ENCODE data around the gene RAPGEF1. TPM values are rescaled to one million over a fixed set of nuclear protein-coding genes. Genes with fewer than 3 reads are reported as not detected.

RAPGEF1 gene
- total RNA-seq, 1 experiment from 2014 or later = 61.5 TPM

DNA sequence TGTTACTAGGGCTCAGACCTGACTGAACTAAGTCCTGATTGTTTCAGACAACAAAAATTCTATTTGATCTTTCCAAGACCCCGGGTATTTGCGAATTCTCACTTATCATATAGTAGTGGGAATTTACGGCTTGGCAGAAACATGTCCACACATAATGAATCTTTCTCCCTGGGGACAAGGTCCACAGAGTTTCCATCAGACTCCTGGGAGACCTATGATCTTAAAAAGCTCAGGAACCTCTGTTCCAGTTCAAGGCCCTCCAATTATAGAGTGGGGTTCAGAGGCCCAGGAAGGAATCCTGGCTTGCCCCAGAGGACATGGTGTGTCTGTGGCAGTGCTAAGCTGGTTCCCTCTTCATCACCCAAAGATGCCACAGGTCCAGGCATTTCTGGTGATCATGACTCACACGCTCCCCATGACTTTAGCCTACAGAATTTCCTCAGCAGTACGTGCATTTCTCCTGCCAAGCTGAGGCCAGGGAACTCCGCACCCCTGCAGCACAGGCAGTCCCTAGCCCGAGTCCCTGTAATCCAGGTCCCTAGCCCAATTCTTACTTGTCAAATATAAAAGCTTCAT, 12.6 kb downstream of the RAPGEF1 start:
- BruUV-seq (replicated peaks) = no TSS peak
- no peaks in the 10 kb centered on the region for H3K9me3 ChIP-seq (ENCODE audit: low read depth, low read length, poor library complexity, severe bottlenecking)
- no peaks in the 10 kb centered on the region for H3K27me3 ChIP-seq (replicated peaks; ENCODE audit: insufficient read depth, low read depth, low read length, poor library complexity)
- no peak for DNase-seq (ENCODE audit: low spot score)
- ChIA-PET CTCF (interaction anchor here (0.7 kb wide), 1 partner anchor 150 kb away, joined by 3 read pairs; no protein-coding TSS in a partner anchor), POLR2A (ENCODE audit: low non-redundant PET) (no interaction called here)
- H3K4me1 ChIP-seq (ENCODE audit: insufficient read depth, low read length, poor library complexity, severe bottlenecking) = peaks cover 32% of the 10 kb centered on the region
- no peak overlapping the region for H3K27ac ChIP-seq (ENCODE audit: low read depth, low read length, poor library complexity, severe bottlenecking)
- TF ChIP-seq, protein P1, sequence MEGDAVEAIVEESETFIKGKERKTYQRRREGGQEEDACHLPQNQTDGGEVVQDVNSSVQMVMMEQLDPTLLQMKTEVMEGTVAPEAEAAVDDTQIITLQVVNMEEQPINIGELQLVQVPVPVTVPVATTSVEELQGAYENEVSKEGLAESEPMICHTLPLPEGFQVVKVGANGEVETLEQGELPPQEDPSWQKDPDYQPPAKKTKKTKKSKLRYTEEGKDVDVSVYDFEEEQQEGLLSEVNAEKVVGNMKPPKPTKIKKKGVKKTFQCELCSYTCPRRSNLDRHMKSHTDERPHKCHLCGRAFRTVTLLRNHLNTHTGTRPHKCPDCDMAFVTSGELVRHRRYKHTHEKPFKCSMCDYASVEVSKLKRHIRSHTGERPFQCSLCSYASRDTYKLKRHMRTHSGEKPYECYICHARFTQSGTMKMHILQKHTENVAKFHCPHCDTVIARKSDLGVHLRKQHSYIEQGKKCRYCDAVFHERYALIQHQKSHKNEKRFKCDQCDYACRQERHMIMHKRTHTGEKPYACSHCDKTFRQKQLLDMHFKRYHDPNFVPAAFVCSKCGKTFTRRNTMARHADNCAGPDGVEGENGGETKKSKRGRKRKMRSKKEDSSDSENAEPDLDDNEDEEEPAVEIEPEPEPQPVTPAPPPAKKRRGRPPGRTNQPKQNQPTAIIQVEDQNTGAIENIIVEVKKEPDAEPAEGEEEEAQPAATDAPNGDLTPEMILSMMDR (conservative IDR thresholded peaks at IDR 0.05; ENCODE audit: low read depth, low read length) = no peak
- TF ChIP-seq EZH2 (IDR thresholded peaks at IDR 0.05; ENCODE audit: borderline replicate concordance, low read depth, low read length, poor library complexity, severe bottlenecking) = no peak
- no peaks in the 10 kb centered on the region for H3K36me3 ChIP-seq (ENCODE audit: insufficient read depth, low read length, poor library complexity, severe bottlenecking)
- no peak overlapping the region for H3K4me3 ChIP-seq (ENCODE audit: low read depth, low read length, poor library complexity, severe bottlenecking)
- intact Hi-C loops (cut with micrococcal nuclease; ENCODE audit: unreplicated experiment) = no loop called here

DNA sequence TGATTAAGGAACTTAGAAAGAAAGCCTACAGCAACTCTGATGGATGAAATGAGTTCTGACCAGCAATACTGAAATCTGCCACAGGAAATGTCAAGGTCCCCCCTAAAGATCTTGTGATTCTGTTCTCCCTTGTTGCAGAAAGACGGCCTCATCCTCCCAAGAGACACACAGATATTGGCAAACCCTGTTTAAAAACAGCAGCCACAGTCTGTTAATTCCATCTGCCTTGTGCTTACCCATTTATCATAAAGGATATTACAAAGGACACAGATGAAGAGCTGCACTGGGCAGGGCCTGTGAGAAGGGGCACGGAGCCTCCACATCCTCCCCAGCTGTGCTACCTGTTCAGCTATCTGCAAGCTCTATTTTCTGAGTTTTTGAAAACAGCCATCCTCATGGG, 15.2 kb downstream of the RAPGEF1 start:
- Histone ChIP-seq H3K36me3 (ENCODE audit: insufficient read depth, low read length, poor library complexity, severe bottlenecking) (no peaks in the 10 kb centered on the region), H3K4me1 (ENCODE audit: insufficient read depth, low read length, poor library complexity, severe bottlenecking) (peaks cover 25% of the 10 kb centered on the region), H3K4me3 (ENCODE audit: low read depth, low read length, poor library complexity, severe bottlenecking) (no peak overlapping the region), H3K9me3 (ENCODE audit: low read depth, low read length, poor library complexity, severe bottlenecking) (no peaks in the 10 kb centered on the region), H3K27me3 (replicated peaks; ENCODE audit: insufficient read depth, low read depth, low read length, poor library complexity) (no peaks in the 10 kb centered on the region), H3K27ac (ENCODE audit: low read depth, low read length, poor library complexity, severe bottlenecking) (no peak overlapping the region)
- CTCF ChIA-PET = no interaction called here
- BruUV-seq (replicated peaks) = no TSS peak
- POLR2A ChIA-PET (ENCODE audit: low non-redundant PET) = no interaction called here
- no peak for DNase-seq (ENCODE audit: low spot score)
- intact Hi-C loops (cut with micrococcal nuclease; ENCODE audit: unreplicated experiment) = loop anchor here (1.0 kb wide), 1 partner anchor 34 kb away; no protein-coding TSS in a partner anchor
- TF ChIP-seq EZH2 (IDR thresholded peaks at IDR 0.05; ENCODE audit: borderline replicate concordance, low read depth, low read length, poor library complexity, severe bottlenecking) = no peak
- TF ChIP-seq, protein P1 (conservative IDR thresholded peaks at IDR 0.05; ENCODE audit: low read depth, low read length) = no peak

DNA sequence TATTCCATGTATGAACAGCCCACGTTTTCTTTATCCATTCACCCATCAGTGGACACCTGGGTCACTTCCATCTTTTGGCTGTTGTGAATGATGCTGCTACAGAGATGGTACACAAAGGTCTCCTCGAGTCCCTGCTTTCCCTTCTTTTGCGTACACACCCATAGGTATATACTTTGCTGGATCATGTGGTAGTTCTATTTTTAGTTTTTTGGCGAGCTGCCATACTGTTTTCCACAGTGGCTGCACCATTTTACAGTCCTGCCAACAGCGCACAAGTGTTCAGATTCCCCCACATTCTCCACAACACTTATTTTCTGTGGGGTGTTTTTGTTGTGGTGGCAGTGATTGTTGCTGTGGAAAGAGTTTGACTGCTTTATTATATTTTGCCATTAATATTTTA, 16.2 kb downstream of the RAPGEF1 start:
- H3K9me3 ChIP-seq (ENCODE audit: low read depth, low read length, poor library complexity, severe bottlenecking) = no peaks in the 10 kb centered on the region
- ChIA-PET CTCF (no interaction called here), POLR2A (ENCODE audit: low non-redundant PET) (no interaction called here)
- peaks cover 18% of the 10 kb centered on the region for H3K4me1 ChIP-seq (ENCODE audit: insufficient read depth, low read length, poor library complexity, severe bottlenecking)
- no TSS peak for BruUV-seq (replicated peaks)
- no peak for TF ChIP-seq EZH2 (IDR thresholded peaks at IDR 0.05; ENCODE audit: borderline replicate concordance, low read depth, low read length, poor library complexity, severe bottlenecking)
- TF ChIP-seq, protein P1 (conservative IDR thresholded peaks at IDR 0.05; ENCODE audit: low read depth, low read length) = no peak
- intact Hi-C loops (cut with micrococcal nuclease; ENCODE audit: unreplicated experiment) = no loop called here
- no peaks in the 10 kb centered on the region for H3K36me3 ChIP-seq (ENCODE audit: insufficient read depth, low read length, poor library complexity, severe bottlenecking)
- no peak for DNase-seq (ENCODE audit: low spot score)
- H3K4me3 ChIP-seq (ENCODE audit: low read depth, low read length, poor library complexity, severe bottlenecking) = no peak overlapping the region
- no peak overlapping the region for H3K27ac ChIP-seq (ENCODE audit: low read depth, low read length, poor library complexity, severe bottlenecking)
- no peaks in the 10 kb centered on the region for H3K27me3 ChIP-seq (replicated peaks; ENCODE audit: insufficient read depth, low read depth, low read length, poor library complexity)

Measured in A673 (cell line).